Colon (tissue), 2 donors: ENCODE data around the gene RELA.

Source experiments
- FAIRE-seq: peaks from 2 replicates; lab custom pipeline; 2012; peaks lifted over from hg19 to GRCh38; lab: Jason Lieb, UNC
- donor health status: control.
- donor health status: control.

The RELA gene

DNA sequence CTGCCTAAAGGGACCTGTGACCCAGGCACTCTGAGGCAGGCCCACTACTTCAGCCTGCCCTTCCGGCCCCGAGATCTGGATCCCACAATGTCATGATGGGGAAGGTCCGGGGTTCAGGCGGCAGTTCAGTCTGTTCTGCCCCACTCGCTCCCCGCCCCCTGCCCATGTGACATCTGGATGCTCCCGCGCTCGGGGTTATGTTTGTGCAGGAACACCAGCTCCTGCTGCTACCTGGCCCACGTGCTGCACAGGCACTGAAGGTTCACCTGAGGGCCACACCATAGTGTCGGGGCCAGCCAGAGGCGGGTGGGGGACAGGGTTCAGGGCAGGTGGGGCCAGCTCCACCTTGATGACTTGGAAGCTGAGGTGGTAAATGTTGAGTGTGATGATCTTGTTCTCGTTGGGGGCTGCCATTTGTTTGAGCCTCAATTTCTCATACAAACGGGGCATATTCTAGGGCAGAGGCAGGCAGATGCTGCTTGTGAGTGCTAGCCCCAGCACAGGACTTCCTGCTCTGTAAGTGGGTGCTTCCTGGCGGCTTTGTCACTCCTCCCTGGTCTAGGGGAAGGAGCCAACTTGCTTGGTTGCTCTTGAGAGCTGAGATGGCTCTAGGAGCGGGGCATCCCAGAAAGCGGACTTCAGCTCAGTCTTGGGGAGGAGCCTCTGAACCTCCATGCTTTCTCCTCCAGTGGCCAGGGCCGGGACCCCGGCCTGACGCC lies 29.2 kb downstream of the RELA start:
- FAIRE-seq, result no peak

GRCh38 chr11:65630215-65630614 lies 32.5 kb downstream of the RELA start:
- no peak for FAIRE-seq

- no peak for FAIRE-seq
These were observed 33.1 kb downstream of the RELA start for GRCh38 chr11:65629579-65629978.

DNA sequence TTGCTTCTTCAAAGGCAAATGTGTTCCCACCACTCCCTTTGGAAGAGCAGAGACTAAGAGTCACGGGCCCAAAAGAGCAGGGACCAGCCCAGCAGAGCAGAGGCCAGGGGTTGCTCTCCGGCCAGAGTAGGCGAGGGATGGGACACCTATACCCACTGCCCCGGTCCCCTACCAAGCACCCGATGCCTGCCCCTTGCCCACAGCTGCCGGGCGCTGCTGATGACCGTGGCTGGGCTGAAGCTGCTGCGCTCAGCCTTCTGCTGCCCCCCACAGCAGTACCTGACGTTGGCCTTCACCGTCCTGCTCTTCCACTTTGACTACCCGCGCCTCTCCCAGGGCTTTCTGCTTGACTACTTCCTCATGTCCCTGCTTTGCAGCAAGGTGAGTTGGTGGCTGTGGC lies 35.5 kb downstream of the RELA start:
- no peak for FAIRE-seq

GRCh38 chr11:65625628-65626342 lies 36.9 kb downstream of the RELA start:
- FAIRE-seq, result no peak

DNA sequence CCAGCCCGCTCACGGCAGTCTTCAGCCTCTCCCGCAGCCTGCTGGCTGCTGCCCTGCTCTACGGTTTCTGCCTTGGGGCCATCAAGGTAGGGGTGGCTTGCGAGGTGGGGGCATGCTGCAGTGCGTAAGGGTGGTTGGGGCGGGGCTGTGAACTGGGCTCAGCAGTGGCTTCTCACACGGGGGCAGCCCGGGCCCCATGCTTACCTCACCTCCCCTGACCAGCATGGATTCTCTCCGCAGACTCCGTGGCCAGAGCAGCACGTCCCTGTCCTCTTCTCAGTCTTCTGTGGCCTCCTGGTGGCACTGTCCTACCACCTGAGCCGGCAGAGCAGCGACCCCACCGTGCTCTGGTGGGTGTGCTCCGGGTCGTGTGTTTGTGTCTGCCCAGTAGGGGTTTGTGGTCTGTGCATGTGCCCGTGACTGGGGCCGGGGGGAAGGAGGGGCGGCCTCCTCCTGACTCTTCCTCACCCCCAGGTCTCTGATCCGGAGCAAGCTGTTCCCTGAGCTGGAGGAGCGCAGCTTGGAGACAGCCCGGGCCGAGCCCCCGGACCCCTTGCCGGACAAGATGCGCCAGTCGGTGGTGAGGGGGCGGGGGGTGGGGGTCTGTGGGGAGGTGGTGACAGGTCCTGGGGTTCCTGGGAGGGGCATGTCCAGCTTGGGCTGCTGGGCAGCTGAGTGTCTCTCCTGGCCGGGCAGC lies 37.6 kb downstream of the RELA start:
- no peak for FAIRE-seq

DNA sequence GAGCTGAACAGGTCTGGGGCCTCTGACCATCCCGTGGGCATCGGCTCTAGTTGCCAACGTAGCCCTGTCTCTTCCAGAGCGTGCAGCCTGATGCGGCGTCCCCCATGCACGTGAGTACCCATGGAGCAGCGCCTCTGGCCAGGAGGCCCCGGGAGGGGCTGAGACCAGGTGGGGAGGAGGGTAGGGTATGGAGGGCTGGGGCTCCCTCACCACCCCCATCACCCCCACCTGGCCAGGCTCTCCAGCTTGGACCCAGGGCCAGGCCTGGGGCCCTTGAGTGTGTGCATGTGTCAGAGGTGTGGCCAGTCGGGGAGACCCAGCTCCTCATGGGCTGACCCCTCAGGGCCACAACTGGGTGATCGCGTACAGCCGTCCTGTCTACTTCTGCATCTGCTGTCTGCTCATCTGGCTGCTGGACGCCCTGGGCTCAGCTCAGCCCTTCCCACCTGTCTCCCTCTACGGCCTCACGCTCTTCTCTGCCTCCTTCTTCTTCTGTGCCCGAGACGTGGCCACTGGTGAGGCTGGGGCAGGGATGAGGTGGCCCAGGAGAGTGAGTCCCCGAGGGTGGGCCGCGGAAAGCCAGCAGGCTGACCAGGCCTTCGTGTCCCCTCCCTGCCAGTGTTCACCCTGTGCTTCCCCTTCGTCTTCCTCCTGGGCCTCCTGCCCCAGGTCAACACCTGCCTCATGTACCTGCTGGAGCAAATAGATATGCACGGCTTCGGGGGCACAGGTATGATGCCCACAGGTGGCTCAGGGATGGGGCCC lies 38.7 kb downstream of the RELA start:
- no peak for FAIRE-seq

GRCh38 chr11:65623177-65623576 lies 39.5 kb downstream of the RELA start:
- FAIRE-seq, result no peak

GRCh38 chr11:65622011-65622410 lies 40.7 kb downstream of the RELA start:
- FAIRE-seq, result no peak

- no peak for FAIRE-seq
These were observed 41.3 kb downstream of the RELA start for GRCh38 chr11:65621460-65621859.

DNA sequence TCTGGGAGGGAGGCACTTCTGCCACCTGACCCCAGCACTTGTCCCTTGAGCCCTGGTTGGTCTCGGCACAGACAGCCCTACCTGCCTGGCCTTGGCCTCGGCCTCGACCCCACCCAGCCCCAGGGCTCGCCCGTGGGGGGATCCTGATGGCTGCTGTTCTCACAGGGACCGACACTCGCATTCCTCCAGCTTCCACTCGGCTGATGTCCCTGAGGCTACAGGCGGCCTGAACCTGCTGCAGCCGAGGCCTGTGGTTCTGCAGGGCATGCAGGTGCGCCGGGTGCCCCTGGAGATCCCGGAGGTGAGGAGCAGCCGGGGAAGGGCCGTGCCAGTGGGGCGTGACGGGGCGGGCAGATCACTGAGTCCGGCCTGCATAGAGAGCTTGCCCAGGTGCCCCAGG lies 42.0 kb downstream of the RELA start:
- no peak for FAIRE-seq

DNA sequence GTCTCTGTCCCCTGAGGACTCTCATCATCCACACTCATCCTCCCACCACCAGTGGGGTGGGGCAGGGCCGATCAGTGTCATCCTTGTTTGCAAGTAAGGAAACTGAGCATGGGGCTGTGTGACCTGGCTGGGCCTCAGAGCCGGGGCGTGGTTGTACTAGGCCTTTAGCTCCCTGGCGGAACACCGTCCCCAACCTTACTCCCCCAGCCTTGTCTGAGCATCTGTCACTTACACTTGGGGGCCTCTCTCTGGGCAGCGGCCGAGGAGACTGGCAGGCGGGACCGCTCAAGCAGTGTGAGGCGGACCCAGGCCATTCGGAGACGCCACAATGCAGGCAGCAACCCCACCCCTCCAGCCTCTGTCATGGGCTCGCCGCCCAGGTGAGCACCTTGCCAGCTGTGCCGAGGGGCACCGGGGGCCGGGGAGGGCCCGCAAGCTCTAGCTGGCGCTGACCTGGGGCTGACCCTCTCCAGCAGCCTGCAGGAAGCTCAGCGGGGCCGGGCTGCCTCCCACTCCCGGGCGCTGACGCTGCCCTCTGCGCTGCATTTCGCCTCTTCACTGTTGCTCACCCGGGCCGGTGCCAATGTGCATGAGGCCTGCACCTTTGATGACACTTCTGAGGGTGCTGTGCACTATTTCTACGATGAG lies 43.3 kb downstream of the RELA start:
- no peak for FAIRE-seq

DNA sequence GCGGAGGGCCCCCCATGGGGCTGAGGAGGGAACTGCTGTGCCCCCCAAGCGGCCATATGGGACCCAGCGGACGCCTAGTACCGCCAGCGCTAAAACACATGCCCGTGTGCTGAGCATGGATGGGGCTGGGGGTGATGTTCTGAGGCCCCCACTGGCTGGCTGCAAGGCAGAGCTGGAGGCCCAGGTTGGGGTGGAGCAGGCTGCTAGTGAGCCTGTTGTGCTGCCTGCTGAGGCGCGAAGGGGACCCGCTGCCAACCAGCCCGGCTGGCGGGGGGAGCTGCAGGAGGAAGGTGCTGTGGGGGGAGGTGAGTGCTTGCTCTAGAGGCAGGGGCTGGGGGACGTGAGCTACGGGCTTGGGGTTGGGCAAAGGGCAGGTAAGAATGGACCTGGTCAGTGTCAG lies 44.0 kb downstream of the RELA start:
- FAIRE-seq, result no peak

DNA sequence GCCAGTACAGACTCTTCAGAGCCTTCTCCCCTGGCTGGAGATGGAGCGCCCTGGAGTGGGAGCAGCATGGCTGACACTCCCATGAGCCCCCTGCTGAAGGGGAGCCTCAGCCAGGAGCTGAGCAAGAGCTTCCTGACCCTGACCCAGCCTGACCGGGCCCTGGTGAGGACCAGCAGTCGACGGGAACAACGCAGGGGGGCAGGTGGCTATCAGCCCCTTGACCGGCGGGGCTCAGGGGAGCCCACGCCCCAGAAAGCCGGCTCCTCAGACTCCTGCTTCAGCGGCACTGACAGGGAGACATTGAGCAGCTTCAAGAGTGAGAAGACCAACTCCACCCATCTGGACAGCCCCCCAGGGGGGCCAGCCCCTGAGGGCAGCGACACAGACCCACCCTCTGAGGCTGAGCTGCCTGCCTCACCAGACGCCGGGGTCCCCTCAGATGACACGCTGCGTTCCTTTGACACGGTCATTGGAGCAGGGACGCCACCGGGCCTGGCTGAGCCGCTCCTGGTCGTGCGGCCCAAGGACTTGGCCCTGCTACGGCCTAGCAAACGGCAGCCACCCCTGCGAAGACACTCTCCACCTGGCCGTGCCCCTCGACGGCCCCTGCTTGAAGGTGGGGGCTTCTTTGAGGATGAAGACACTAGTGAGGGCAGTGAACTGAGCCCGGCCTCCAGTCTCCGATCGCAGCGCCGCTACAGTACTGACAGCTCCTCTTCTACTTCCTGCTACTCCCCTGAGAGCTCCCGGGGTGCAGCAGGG lies 44.5 kb downstream of the RELA start:
- no peak for FAIRE-seq

DNA sequence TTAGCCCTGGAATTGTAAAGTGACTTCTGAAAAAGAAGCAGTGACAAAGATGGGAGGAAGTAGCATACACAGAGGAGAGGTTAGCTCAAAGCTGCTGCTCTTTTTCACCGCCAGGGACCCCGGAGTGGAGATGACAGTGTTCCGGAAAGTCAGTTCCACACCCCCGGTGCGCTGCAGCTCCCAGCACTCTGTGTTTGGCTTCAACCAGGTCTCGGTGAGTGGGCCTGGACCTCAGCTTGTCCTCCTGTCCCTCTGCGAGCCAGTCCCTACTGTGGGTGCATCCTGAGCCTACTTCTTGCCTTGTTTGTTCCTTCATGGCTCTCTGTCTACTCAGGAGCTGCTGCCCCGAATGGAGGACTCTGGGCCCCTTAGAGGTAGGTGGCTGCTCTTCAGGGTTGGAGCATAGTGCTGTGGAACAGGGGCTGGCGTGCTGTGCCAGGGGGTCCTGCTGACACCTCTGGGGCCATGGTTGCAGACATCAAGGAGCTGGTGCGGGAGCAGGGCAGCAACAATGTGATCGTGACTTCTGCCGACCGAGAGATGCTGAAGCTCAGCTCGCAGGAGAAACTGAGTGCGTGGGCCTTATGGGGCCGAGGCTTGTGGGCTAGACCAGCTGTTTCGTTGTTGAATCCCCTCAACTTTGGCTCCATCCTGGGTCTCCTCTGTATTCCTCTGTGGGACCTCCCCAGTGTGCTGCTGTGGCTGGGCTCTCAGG lies 45.4 kb downstream of the RELA start:
- no peak for FAIRE-seq

DNA sequence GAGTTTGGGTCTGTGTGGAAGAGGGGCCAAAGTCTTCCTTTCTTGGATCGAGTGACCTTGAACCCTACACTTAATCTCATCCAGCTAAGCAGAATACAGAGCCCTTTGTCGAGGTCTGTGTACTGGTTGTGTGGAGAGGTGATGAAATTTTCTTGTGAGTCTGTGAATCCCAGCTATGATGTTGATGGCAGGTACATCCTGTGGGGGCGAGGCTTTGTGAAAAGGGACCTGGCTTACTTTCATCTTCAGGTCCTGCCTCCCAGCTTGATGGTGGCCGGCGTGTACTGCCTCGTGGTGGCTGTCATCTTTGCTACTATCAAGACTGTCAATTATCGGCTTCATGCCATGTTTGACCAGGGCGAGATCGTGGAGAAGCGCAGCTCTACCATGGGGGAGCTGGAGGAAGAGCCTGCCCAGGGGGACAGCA lies 46.1 kb downstream of the RELA start:
- FAIRE-seq, result no peak

DNA sequence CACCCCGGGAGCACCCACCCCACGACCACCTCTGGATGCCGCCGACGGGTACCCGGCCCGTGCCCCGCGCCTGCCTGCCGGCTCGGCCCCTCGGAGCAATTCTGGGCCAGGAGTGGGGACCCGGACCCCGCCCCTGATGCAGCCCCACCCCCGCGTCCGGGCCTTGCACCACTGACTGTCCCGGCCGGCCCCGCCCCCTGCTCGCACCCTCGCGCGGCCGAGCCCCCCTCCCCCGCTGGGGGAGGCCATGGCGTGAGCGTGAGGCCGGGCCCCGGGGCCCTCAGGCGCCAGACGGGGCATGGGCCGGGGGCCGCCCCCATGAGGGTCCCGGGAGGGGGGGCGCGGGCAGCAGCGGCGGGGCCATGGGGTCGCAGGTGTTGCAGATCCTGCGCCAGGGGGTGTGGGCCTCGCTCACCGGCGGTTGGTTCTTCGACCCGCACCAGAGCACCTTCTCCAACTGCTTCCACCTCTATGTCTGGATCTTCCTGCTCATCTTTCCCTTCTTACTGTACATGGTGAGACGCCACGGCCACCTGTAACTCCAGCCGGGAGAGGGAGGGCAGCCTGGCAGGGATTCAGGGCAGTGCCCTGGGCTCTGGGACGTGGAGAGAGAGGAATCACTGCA lies 46.7 kb downstream of the RELA start:
- no peak for FAIRE-seq

- FAIRE-seq, result peak; percentile 98
These were observed 47.3 kb downstream of the RELA start, which contains the start of gene PCNX3 for GRCh38 chr11:65615229-65615949. Gene PCNX3 (plus strand): TSS chr11:65615776. CDS start chr11:65616312, 536 bp downstream.
